B cell (primary cell): ENCODE results near the gene MOB2. TPM values are rescaled to one million over a fixed set of nuclear protein-coding genes. Genes with fewer than 3 reads are reported as not detected.

Experiments used
- ATAC-seq: fragments of 200-7000 bp; cut with Tn5 transposase; one replicate; pipeline ENCODE4 v1.10.0; 2021; ENCODE audit warnings: low read depth, mild to moderate bottlenecking, moderate number of reproducible peaks, moderate library complexity
- CTCF ChIA-PET: fragments of 350-600 bp; sonication (Branson Sonifier 250); formaldehyde crosslinking; loops from one replicate; lab custom pipeline; 2021; ENCODE audit warnings: antibody characterized with exemption, inconsistent platforms; lab: Charles Lee
- POLR2A ChIA-PET: fragments of 350-600 bp; sonication (Branson Sonifier 250); formaldehyde crosslinking; loops from one replicate; lab custom pipeline; 2021; ENCODE audit warnings: antibody characterized with exemption; lab: Charles Lee
- DNase-seq: peaks from one replicate; pipeline ENCODE4 v3.0.0; 2013
- H2AFZ ChIP-seq: 2 replicates; pipeline ENCODE4 v1.6.1; 2012; ENCODE audit warnings: mild to moderate bottlenecking, low read depth, low read length; ENCODE audit not compliant: insufficient read depth, poor library complexity, severe bottlenecking
- H3K27ac ChIP-seq, 2 donors: 1 replicate in 1 of 2; 2 replicates in 1 of 2; pipeline ENCODE4 v1.5.1; 2012 to 2013; ENCODE audit warnings: low read length in 2 of 2, mild to moderate bottlenecking in 2 of 2, moderate library complexity in 1 of 2
- H3K27me3 ChIP-seq, 4 experiments: fragments of 200-600 bp in 1 of 4; sonication (generic) in 1 of 4; replicated peaks in 1 of 4; 1 replicate in 2 of 4; 2 replicates in 2 of 4; pipeline versions ENCODE4 v1.6.1 to v1.7.0; 2013 to 2016; ENCODE audit warnings: low read length in 3 of 4, mild to moderate bottlenecking in 2 of 4, mixed read lengths in 1 of 4, moderate library complexity in 1 of 4; ENCODE audit not compliant: insufficient read depth in 4 of 4, control insufficient read depth in 3 of 4; ENCODE audit errors: control extremely low read depth in 1 of 4
- H3K36me3 ChIP-seq, 2 experiments: replicated peaks in 1 of 2; 1 replicate in 1 of 2; 2 replicates in 1 of 2; pipeline versions ENCODE4 v1.6.1 to v1.7.1; 2013; ENCODE audit warnings: low read length in 1 of 2; ENCODE audit not compliant: insufficient read depth in 2 of 2, control insufficient read depth in 1 of 2; ENCODE audit errors: control extremely low read depth in 1 of 2, extremely low read depth in 1 of 2
- H3K4me1 ChIP-seq, 2 donors: fragments of 200-600 bp in 1 of 2; sonication (generic) in 1 of 2; 1 replicate in 1 of 2; 2 replicates in 1 of 2; pipeline versions ENCODE4 v1.5.1 to v1.6.1; 2013 to 2017; ENCODE audit warnings: low read length in 2 of 2; ENCODE audit not compliant: control insufficient read depth in 2 of 2, insufficient read depth in 2 of 2
- H3K4me2 ChIP-seq: replicated peaks from 2 replicates; pipeline ENCODE3; 2012; ENCODE audit warnings: mild to moderate bottlenecking, low read depth, low read length; ENCODE audit not compliant: poor library complexity, severe bottlenecking
- H3K4me3 ChIP-seq, 5 experiments: fragments of 200-600 bp in 1 of 5; sonication (generic) in 1 of 5; 1 replicate in 3 of 5; 2 replicates in 2 of 5; pipeline versions ENCODE4 v1.5.1 to v1.7.0; 2011 to 2016; ENCODE audit warnings: low read length in 4 of 5, mild to moderate bottlenecking in 4 of 5, low read depth in 2 of 5, control low read depth in 1 of 5, moderate library complexity in 1 of 5; ENCODE audit not compliant: insufficient read depth in 1 of 5; ENCODE audit errors: control extremely low read depth in 1 of 5, extremely low read depth in 1 of 5
- H3K79me2 ChIP-seq: fragments of 200-600 bp; sonication (generic); one replicate; pipeline ENCODE4 v1.6.0; 2016; ENCODE audit warnings: low read length; ENCODE audit not compliant: control insufficient read depth, insufficient read depth
- H3K9ac ChIP-seq: fragments of 200-600 bp; sonication (generic); 2 replicates; pipeline ENCODE4 v1.6.1; 2017; ENCODE audit warnings: mild to moderate bottlenecking, low read length, moderate library complexity
- H3K9me3 ChIP-seq, 3 donors: one replicate each; pipeline versions ENCODE4 v1.6.1 to v1.7.1; 2013; ENCODE audit warnings: low read length in 2 of 3; ENCODE audit not compliant: control insufficient read depth in 2 of 3, insufficient read depth in 1 of 3; ENCODE audit errors: control extremely low read depth in 1 of 3
- H4K20me1 ChIP-seq: 2 replicates; pipeline ENCODE4 v1.6.0; 2012; ENCODE audit warnings: mild to moderate bottlenecking, low read length; ENCODE audit not compliant: insufficient read depth, control insufficient read depth, poor library complexity, severe bottlenecking
- H3K27ac Mint-ChIP-seq: one replicate; pipeline ENCODE4 v1.8.0; 2021; ENCODE audit warnings: mixed read lengths
- H3K27me3 Mint-ChIP-seq: one replicate; pipeline ENCODE4 v1.8.0; 2021; ENCODE audit warnings: mixed read lengths
- H3K4me1 Mint-ChIP-seq: one replicate; pipeline ENCODE4 v1.8.0; 2021; ENCODE audit warnings: mixed read lengths
- H3K4me3 Mint-ChIP-seq: one replicate; pipeline ENCODE4 v1.8.0; 2021; ENCODE audit warnings: mixed read lengths
- H3K9me3 Mint-ChIP-seq: one replicate; pipeline ENCODE4 v1.8.0; 2022; ENCODE audit warnings: mixed read lengths; ENCODE audit not compliant: insufficient read depth
- CTCF ChIP-seq: fragments of 200-600 bp; IDR thresholded peaks from one replicate; pipeline ENCODE4 v1.8.0; 2022; ENCODE audit warnings: antibody characterized with exemption, mild to moderate bottlenecking
- EZH2 ChIP-seq: IDR thresholded peaks from 2 replicates; pipeline ENCODE4 v1.6.1; 2012; ENCODE audit warnings: borderline replicate concordance, low read depth, mild to moderate bottlenecking, moderate library complexity, low read length; ENCODE audit not compliant: insufficient read depth, poor library complexity, severe bottlenecking
- WGBS: methylation state at CpG from one replicate; pipeline ENCODE4 v1.1.5; 2013; ENCODE audit warnings: missing lambda C conversion rate; ENCODE audit not compliant: insufficient coverage; 5-methylcytosine and 5-hydroxymethylcytosine counted together
- intact Hi-C: fragments of 100-400 bp; cut with micrococcal nuclease; formaldehyde crosslinking; loops from one replicate; pipeline ENCODE4 v1.10.0; 2022
- polyA plus RNA-seq: library from polyadenylated mRNA; depleted of rRNA; stranded (reverse); fragments of >200 nt; gene quantifications from 2 replicates; pipeline ENCODE4 v1.2.3, GENCODE V29; 2012
- total RNA-seq, 2 donors: library from RNA; stranded (reverse); fragments of 120-200 nt in 1 of 2; gene quantifications; 1 replicate in 1 of 2; 2 replicates in 1 of 2; pipeline versions ENCODE4 v1.2.3 to v1.2.4, GENCODE V29; 2013 to 2022

The MOB2 gene
- total and polyA plus RNA-seq, 2 donors (not counting 1 experiment from before 2014, with no cell fraction given) = 55.7 to 57.6 TPM

GRCh38 chr11:1506981-1507380 lies 20.4 kb upstream of the MOB2 start:
- Histone ChIP-seq H3K4me1 (peaks cover 0 to 24% of the 10 kb centered on the region in 2 donors), H3K27me3 (no peaks in the 10 kb centered on the region), H3K4me2 (no peak overlapping the region), H4K20me1 (peaks cover 100% of the 10 kb centered on the region), H3K4me3 (no peak overlapping the region), H3K27ac (no peak overlapping the region), H3K9me3 (no peaks in the 10 kb centered on the region), H3K9ac (no peak overlapping the region), H3K36me3 (no peaks in the 10 kb centered on the region), H2AFZ (no peak overlapping the region), H3K79me2 (peaks cover 100% of the 10 kb centered on the region)
- Mint-ChIP-seq H3K4me3 (no peak overlapping the region), H3K9me3 (no peaks in the 10 kb centered on the region), H3K27me3 (no peaks in the 10 kb centered on the region), H3K4me1 (peaks cover 36% of the 10 kb centered on the region), H3K27ac (no peak overlapping the region)
- no peak for DNase-seq
- CTCF ChIA-PET = no interaction called here
- TF ChIP-seq CTCF (no peak), EZH2 (no peak)
- no peak for ATAC-seq
- WGBS = 72% methylated on average over 9 of the region's 9 CpGs
- POLR2A ChIA-PET = no interaction called here
- intact Hi-C loops = no loop called here

- peaks cover 0 to 2% (median 0%) of the 10 kb centered on the region in 3 donors for H3K9me3 ChIP-seq
- no peak overlapping the region for H3K9ac ChIP-seq
- no peaks in the 10 kb centered on the region for H3K27me3 Mint-ChIP-seq
- ChIA-PET CTCF (no interaction called here), POLR2A (no interaction called here)
- no peak overlapping the region for H3K4me3 ChIP-seq
- WGBS = 95% methylated on average over 11 of the region's 11 CpGs
- H3K27ac Mint-ChIP-seq = no peak overlapping the region
- H3K27me3 ChIP-seq = no peaks in the 10 kb centered on the region
- H3K4me2 ChIP-seq = no peak overlapping the region
- peaks cover 98% of the 10 kb centered on the region for H3K79me2 ChIP-seq
- H3K36me3 ChIP-seq = no peaks in the 10 kb centered on the region
- H3K4me1 ChIP-seq = peaks cover 0 to 24% of the 10 kb centered on the region in 2 donors
- peaks cover 99% of the 10 kb centered on the region for H4K20me1 ChIP-seq
- ATAC-seq = no peak
- no peak overlapping the region for H3K4me3 Mint-ChIP-seq
- H3K9me3 Mint-ChIP-seq = no peaks in the 10 kb centered on the region
- no peak for TF ChIP-seq EZH2
- no peak overlapping the region for H3K27ac ChIP-seq
- H3K4me1 Mint-ChIP-seq = peaks cover 31% of the 10 kb centered on the region
- H2AFZ ChIP-seq = no peak overlapping the region
- no peak for DNase-seq
- intact Hi-C loops = no loop called here
Observed at GRCh38 chr11:1505480-1505879, 18.9 kb upstream of the MOB2 start.
